ENCODE results near the gene RBFOX1.
"Not testable (repeated sequence)": the region's sequence is repeated elsewhere in the genome, so short reads cannot be mapped to it uniquely, and the experiment has no call there.

The RBFOX1 gene

GRCh38 chr16:7443648-7444365 lies 111.2 kb downstream of the RBFOX1 start:
- no peak for DNase-seq (ENCODE audit: insufficient read length, low spot score)
- no peak for FAIRE-seq

- no peak for FAIRE-seq
- no peak for DNase-seq (ENCODE audit: insufficient read length, low spot score)
These were observed 116.7 kb downstream of the RBFOX1 start for GRCh38 chr16:7449306-7449705.

GRCh38 chr16:7449808-7450207 lies 117.2 kb downstream of the RBFOX1 start:
- no peak for FAIRE-seq

GRCh38 chr16:7450440-7450839 lies 117.8 kb downstream of the RBFOX1 start:
- FAIRE-seq = no peak
- DNase-seq (ENCODE audit: insufficient read length, low spot score) = no peak

More at GRCh38 chr16:7449808-7450207, 117.2 kb downstream of the RBFOX1 start:
- DNase-seq (ENCODE audit: insufficient read length, low spot score) = no peak

- DNase-seq (ENCODE audit: insufficient read length, low spot score) (no peak), FAIRE-seq (no peak)
These were observed 119.4 kb downstream of the RBFOX1 start for GRCh38 chr16:7452090-7452489.

GRCh38 chr16:7456211-7456610 lies 123.6 kb downstream of the RBFOX1 start:
- no peak for DNase-seq (ENCODE audit: insufficient read length, low spot score)

GRCh38 chr16:7458144-7458543 lies 125.5 kb downstream of the RBFOX1 start:
- no peak for DNase-seq (ENCODE audit: insufficient read length, low spot score)
- FAIRE-seq = no peak

More at GRCh38 chr16:7456211-7456610, 123.6 kb downstream of the RBFOX1 start:
- FAIRE-seq = no peak

- no peak for DNase-seq (ENCODE audit: insufficient read length, low spot score)
- no peak for FAIRE-seq
These were observed 137.7 kb downstream of the RBFOX1 start for GRCh38 chr16:7470344-7470743.

- FAIRE-seq = no peak
These were observed 138.6 kb downstream of the RBFOX1 start for GRCh38 chr16:7471268-7471667.

GRCh38 chr16:7482032-7482431 lies 149.4 kb downstream of the RBFOX1 start:
- FAIRE-seq (no peak), DNase-seq (ENCODE audit: insufficient read length, low spot score) (no peak)

More at GRCh38 chr16:7471268-7471667, 138.6 kb downstream of the RBFOX1 start:
- DNase-seq (ENCODE audit: insufficient read length, low spot score) = no peak

GRCh38 chr16:7482596-7483290 lies 150.1 kb downstream of the RBFOX1 start:
- FAIRE-seq (no peak), DNase-seq (ENCODE audit: insufficient read length, low spot score) (no peak)

GRCh38 chr16:7487574-7488323 lies 155.1 kb downstream of the RBFOX1 start:
- no peak for FAIRE-seq
- DNase-seq (ENCODE audit: insufficient read length, low spot score) = no peak

- DNase-seq (ENCODE audit: insufficient read length, low spot score) (no peak), FAIRE-seq (no peak)
These were observed 159.5 kb downstream of the RBFOX1 start for GRCh38 chr16:7492122-7492521.

- FAIRE-seq = no peak
- no peak for DNase-seq (ENCODE audit: insufficient read length, low spot score)
These were observed 160.5 kb downstream of the RBFOX1 start for GRCh38 chr16:7493133-7493532.

- FAIRE-seq (no peak), DNase-seq (ENCODE audit: insufficient read length, low spot score) (no peak)
These were observed 165.0 kb downstream of the RBFOX1 start for GRCh38 chr16:7497691-7498090.

- FAIRE-seq (no peak), DNase-seq (ENCODE audit: insufficient read length, low spot score) (no peak)
These were observed 169.2 kb downstream of the RBFOX1 start for GRCh38 chr16:7501868-7502267.

GRCh38 chr16:7502591-7503157 lies 170.0 kb downstream of the RBFOX1 start:
- FAIRE-seq; DNase-seq (ENCODE audit: insufficient read length, low spot score): not testable (repeated sequence)

GRCh38 chr16:7503666-7504065 lies 171.0 kb downstream of the RBFOX1 start:
- DNase-seq (ENCODE audit: insufficient read length, low spot score) = no peak
- FAIRE-seq = no peak

- FAIRE-seq = no peak
- no peak for DNase-seq (ENCODE audit: insufficient read length, low spot score)
These were observed 172.2 kb downstream of the RBFOX1 start for GRCh38 chr16:7504844-7505243.

- FAIRE-seq (no peak), DNase-seq (ENCODE audit: insufficient read length, low spot score) (no peak)
These were observed 172.8 kb downstream of the RBFOX1 start for GRCh38 chr16:7505495-7505894.

- no peak for FAIRE-seq
- DNase-seq (ENCODE audit: insufficient read length, low spot score) = no peak
These were observed 173.7 kb downstream of the RBFOX1 start for GRCh38 chr16:7506363-7506762.

All from GM19239 (cell line).